ENCODE measurements around the gene ARHGAP12.

Gene ARHGAP12

GRCh38 chr10:31875608-31876007 lies 53.0 kb downstream of the ARHGAP12 start:
- DNase-seq (ENCODE audit: extremely low read depth, low read depth) = no peak
- TF ChIP-seq CTCF (IDR thresholded peaks at IDR 0.05; ENCODE audit: low read depth, low read length, missing control alignments) = no peak

GRCh38 chr10:31873724-31874123 lies 54.9 kb downstream of the ARHGAP12 start:
- TF ChIP-seq CTCF (IDR thresholded peaks at IDR 0.05; ENCODE audit: low read depth, low read length, missing control alignments) = no peak
- no peak for DNase-seq (ENCODE audit: extremely low read depth, low read depth)
- H3K4me3 ChIP-seq (replicated peaks; ENCODE audit: low read depth, low read length) = no peak overlapping the region

More at GRCh38 chr10:31875608-31876007, 53.0 kb downstream of the ARHGAP12 start:
- no peak overlapping the region for H3K4me3 ChIP-seq (replicated peaks; ENCODE audit: low read depth, low read length)

GRCh38 chr10:31871266-31872065 lies 57.2 kb downstream of the ARHGAP12 start:
- DNase-seq (ENCODE audit: extremely low read depth, low read depth) = no peak
- TF ChIP-seq CTCF (IDR thresholded peaks at IDR 0.05; ENCODE audit: low read depth, low read length, missing control alignments) = no peak

DNA sequence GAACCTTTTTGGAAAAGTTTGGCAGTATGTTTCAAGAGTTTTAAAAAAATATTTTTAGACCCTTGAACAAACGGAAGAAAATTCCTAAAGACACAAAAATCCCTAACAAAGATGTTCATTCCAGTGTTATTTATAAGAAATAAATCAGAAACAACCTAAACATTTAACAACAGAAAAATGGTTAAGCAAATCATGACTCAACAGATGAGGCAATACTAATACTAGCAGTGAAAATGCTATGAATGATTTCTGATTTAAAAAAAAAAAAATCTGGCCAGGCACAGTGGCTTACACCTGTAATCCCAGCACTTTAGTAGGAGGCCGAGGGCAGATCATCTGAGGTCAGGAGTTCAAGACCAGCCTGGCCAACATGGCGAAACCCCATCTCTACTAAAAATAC lies 61.0 kb downstream of the ARHGAP12 start:
- H3K4me3 ChIP-seq (replicated peaks; ENCODE audit: low read depth, low read length) = no peak overlapping the region
- no peak for DNase-seq (ENCODE audit: extremely low read depth, low read depth)
- no peak for TF ChIP-seq CTCF (IDR thresholded peaks at IDR 0.05; ENCODE audit: low read depth, low read length, missing control alignments)

More at GRCh38 chr10:31871266-31872065, 57.2 kb downstream of the ARHGAP12 start:
- H3K4me3 ChIP-seq (replicated peaks; ENCODE audit: low read depth, low read length) = no peak overlapping the region

GRCh38 chr10:31866118-31866670 lies 62.4 kb downstream of the ARHGAP12 start:
- no peak for TF ChIP-seq CTCF (IDR thresholded peaks at IDR 0.05; ENCODE audit: low read depth, low read length, missing control alignments)
- no peak overlapping the region for H3K4me3 ChIP-seq (replicated peaks; ENCODE audit: low read depth, low read length)
- no peak for DNase-seq (ENCODE audit: extremely low read depth, low read depth)

DNA sequence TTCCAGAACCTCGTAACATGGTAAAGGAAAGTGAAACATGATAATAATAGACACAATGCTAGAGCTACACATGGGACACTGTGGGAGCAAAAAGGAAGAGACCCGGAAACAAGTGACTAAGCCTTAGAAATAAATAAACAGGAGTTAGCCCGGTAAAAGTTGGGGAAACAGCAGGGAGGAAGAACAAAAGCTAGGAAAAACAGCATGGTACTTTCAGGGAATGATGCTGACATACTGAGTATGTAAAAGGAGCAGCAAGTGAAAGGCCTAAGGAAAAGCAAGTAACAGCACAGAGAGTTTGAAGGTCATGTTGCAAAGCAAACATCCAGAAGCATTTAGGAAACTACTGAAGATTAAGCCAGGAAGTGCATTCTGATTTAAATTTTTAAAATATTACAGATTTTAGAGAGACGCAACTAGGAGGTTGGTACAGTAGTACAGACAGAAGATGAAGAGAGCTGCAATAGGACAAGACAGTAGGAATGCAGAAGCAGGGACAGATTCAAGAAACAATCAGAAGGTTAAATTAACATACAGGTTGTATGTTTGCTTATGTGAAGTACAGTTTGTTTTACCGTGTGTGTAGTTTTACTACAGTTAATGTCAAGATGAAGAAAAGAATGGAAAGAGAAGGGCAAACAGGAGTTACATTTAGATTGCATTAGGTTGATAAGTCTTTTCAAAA lies 63.7 kb downstream of the ARHGAP12 start:
- H3K4me3 ChIP-seq (replicated peaks; ENCODE audit: low read depth, low read length) = no peak overlapping the region
- DNase-seq (ENCODE audit: extremely low read depth, low read depth) = peak; percentile 9
- no peak for TF ChIP-seq CTCF (IDR thresholded peaks at IDR 0.05; ENCODE audit: low read depth, low read length, missing control alignments)
